Measurements from ENCODE around the gene SFTA2.

The SFTA2 gene

DNA sequence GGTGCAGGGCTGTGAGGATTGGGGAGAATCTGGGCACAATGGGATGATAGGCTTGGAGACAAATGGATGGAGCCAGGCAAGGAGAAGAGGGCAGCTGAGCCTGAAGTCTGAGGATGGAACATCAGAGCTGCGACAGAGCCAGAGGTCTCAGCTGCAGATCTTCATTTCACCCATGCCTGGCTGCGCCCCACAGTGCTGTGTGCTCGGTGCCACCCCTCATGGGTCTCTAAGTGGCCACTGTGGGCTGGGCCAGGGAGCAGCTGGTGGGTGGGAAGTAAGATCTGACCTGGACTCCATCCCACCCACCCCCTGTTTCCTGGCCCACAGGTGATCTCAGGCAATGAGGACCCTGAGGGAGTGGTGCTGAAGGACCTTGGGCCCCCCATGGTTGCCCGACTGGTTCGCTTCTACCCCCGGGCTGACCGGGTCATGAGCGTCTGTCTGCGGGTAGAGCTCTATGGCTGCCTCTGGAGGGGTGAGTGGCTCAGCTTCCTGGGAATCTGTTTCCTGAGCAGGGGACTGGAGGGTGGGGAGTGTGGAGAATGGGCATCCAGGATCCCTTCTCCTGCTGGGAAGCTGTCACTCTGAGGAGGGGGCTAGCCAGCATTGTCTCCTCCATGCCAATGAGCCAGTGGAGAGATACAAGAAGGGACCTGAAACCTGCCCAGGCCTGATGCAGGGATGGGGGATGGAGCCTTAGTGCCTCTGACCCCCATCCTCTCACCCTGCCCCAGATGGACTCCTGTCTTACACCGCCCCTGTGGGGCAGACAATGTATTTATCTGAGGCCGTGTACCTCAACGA is 41.1 kb downstream of the SFTA2 start:
- no peak for DNase-seq (ENCODE audit: low read depth in 2 of 2)

DNA sequence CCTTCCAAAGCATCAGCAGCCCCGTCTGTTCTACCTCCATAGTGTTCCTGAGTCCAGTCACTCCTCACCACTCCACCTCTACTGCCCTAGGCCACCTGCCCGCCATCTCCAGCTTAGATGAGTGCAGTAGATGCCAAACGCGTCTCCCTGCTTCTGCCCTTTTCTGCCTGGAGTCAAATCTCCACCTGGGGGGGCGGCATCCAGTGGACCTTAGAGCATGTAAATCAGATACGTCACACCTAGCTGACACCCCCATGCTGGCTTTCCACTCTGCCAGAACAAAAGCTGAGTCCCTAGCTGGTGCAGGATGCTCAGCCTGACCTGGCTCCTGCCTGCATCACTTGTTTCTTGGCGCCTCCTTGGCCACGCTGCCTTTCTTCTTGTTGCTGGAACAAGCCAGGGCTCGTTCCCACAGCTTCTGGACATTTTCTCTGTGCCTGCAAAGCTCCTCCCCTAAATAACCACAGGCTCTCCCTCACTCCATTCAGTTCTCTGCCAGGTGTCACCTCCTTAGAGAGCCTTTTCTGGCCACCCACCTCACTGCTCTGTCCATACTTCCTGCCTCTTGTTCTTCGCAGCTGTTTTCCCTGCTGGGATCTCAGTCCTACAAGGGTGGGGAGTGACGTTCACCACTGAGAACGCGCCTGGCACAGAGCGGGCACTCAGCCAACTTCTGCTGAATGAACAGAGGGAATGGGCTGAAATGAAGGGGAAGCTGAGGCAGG is 41.9 kb downstream of the SFTA2 start:
- no peak for DNase-seq (ENCODE audit: low read depth in 2 of 2)

DNA sequence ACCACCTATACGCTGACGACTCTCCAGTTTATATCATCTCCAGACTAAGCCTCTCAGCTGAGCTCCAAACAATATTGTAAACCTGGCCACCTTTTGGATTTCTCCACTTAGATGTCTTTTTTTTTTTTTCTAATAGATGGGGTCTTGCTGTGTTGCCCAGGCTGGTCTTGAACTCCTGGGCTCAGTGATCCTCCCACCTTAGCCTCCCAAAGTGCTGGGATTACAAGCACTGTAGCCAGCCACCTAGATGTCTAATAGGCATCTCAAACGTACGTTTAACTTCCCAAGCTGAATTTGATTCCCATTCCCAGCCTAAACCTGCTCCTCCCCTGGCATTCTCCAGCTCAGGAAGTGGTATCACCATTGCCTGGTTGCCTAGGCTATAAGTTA is 42.5 kb downstream of the SFTA2 start:
- DNase-seq (ENCODE audit: low read depth in 2 of 2): no peak

DNA sequence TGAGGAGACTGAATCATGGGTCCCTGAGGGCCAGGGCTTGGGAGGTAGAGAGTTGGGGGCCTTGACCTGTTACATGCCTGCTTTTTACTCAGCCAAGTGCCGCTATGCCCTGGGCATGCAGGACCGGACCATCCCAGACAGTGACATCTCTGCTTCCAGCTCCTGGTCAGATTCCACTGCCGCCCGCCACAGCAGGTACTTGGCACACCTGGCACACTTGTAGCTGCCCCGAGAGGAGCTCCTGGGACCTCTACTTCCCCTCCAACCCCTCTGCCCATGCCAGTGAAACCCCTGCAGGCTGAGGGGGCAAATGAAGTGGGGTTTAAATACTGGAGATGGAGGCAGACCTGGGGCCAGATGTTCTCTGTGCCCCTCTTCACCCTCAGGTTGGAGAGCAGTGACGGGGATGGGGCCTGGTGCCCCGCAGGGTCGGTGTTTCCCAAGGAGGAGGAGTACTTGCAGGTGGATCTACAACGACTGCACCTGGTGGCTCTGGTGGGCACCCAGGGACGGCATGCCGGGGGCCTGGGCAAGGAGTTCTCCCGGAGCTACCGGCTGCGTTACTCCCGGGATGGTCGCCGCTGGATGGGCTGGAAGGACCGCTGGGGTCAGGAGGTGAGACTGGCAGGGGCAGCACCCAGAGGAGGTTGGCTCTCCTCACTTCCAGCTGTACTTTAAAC is 43.0 kb downstream of the SFTA2 start:
- DNase-seq (ENCODE audit: low read depth in 2 of 2): no peak

DNA sequence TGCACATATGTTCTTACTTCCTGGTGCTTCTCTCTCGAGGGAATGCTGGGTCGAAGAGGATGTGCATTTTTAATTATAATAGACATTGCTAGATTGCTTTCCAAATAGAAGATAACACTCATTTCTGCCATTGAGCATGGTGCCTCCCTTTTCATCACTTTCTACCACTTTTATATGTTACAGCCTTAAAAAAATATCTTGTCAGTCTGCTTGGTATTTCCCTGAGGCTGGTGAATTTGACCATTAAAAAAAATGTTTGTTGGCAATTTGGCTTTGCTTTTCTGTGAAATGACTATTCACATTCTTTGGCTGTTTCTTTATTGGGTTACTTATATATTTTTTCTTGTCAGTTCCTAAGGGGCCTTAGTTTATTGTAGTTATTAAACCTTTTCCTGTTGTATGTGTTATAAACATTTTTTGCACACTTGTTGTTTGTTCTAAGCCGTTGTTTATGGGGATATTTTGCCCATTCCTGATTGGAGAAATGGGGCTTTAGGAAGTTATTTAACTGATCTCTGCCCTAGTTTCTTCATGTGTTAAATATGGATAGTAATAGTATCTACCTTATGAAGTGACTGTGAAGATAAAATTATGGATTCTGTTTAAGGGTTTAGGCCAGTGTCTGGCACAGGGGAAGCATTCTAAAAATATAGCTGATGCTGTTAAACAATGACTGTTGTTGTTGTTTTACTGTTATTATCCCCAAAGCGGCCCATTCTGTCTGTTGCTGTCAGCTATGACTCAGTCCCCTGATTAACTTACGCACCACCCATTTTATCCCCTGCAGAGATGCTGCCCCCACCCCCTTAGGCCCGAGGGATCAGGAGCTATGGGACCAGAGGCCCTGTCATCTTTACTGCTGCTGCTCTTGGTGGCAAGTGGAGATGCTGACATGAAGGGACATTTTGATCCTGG is 43.8 kb downstream of the SFTA2 start:
- no peak for DNase-seq (ENCODE audit: low read depth in 2 of 2)

DNA sequence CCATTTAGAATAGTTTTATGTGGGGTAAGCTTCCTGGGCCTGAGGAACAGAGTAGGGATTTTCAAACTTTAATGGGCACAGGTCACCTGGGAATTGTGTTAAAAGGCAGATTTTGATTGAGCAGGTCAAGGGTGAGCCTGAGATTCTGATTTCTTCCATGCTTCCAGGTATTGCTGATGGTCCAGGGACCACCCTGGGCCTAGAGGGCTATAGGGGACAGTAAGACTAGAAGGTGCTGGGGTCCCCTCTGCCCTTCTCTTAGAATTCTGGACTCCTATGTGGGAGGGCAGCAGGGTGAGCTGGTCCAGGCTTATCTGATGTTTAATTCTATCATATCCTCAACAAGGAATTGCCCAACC is 45.1 kb downstream of the SFTA2 start:
- no peak for DNase-seq (ENCODE audit: low read depth in 2 of 2)

DNA sequence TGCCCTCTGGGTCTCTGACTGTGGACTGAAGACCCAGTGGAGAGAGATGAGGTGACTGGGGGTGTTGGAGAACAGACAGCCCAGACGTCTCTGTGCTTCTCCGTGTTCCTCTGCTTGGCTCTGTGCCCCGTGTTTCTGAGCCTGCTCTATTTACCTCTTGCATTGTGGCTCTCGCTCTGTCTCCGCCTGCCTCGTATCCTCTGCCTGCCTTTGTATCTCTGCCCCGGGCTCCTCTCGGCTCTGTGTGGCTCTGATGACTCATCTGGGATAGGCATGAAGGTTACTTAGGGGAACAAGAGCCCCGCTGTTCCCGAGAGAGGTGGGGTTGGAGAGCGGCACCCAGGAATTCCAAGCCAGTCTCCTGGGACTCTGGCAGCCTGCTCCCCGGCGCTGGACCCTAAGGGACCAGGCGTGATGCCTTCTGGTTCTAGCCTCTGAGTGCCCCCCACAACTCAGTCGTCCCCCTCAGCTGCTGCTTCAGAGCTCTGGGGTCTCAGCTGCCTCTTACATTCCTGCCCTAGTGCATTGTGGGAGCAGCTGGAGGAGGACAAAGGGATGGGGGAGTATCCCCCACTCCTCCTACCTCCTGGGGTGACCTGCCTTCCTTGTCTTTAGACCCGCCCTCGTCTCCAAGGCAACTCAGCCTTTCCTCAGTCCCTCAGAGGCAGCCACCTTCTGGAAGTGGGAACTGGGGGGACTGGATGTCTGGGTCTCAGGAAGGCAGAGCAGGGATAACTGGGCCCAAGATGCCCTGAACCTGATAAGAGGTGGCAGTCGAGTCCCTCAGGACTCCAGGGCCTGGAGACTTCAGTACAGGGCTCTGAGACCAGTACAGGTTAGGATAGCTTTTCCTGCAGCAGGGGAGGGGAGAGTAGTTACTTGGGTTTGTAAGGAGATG is 45.7 kb downstream of the SFTA2 start:
- DNase-seq (ENCODE audit: low read depth in 2 of 2): no peak

DNA sequence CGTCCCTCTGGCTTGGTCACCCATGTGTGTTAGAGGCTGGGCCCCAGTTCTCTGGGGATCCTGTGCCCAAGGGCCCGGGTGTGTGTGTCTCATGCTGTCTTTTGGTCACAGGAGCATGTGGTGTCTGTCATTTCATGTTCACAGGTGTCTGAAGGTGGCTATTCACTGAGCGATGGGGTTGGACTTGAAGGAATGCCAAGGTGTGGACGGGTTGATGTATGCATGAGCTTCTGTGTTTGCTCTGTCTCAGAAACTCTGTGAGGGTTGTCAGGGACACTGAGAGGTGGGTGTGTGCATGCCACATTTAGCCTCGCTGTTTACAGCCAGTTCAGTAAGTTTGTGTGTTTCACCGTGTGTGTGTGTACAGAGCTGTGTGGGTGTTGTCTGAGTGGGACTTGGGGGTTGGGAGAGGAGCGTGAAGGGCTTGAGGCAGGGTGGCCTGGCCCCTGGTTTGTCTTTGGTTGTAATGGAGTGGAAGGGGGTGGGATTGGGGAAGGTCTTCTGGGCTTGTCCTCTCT is 46.4 kb downstream of the SFTA2 start:
- no peak for DNase-seq (ENCODE audit: low read depth in 2 of 2)

DNA sequence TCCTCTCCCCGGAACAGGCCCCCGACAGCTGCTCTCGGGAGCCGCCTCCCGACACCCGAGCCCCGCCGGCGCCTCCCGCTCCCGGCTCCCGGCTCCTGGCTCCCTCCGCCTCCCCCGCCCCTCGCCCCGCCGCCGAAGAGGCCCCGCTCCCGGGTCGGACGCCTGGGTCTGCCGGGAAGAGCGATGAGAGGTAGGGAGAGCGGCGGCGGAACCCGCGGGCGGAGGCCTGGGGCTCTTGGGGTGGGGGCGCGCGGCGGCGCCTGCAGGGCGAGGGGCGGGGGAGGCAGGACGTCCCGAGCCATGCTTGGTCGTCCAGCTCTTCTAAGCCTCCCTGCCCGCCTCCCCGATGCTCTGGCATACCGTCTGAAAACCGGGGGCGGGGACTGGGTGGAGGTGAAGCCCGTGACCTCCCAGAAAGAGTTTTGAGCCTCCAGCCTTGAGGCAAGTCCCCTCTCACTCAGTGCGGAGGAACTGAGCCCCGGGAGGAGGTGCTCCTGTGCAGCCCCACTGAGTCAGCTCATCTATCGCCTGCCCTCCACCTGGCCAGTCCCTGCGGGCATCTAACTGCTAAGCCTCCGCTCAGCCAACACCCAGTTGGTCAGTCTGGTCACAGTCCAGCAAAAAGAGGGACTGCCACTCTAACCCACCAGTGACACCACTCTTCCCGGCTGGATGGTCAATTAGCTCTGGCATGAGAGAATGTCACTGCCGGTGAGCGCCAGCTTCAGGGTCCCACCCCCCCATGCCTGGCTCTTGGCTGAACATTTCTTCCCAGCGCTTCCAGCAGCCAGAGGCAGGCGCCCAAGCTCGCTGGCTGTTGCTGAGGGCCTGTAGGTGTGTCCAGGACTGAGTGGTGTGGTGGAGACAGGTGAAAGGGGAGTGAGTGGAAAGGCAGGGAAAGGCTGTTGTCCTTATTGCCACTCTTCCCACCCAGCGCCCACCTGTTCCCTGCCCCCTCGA is 47.2 kb downstream of the SFTA2 start:
- DNase-seq (ENCODE audit: low read depth in 2 of 2): no peak

DNA sequence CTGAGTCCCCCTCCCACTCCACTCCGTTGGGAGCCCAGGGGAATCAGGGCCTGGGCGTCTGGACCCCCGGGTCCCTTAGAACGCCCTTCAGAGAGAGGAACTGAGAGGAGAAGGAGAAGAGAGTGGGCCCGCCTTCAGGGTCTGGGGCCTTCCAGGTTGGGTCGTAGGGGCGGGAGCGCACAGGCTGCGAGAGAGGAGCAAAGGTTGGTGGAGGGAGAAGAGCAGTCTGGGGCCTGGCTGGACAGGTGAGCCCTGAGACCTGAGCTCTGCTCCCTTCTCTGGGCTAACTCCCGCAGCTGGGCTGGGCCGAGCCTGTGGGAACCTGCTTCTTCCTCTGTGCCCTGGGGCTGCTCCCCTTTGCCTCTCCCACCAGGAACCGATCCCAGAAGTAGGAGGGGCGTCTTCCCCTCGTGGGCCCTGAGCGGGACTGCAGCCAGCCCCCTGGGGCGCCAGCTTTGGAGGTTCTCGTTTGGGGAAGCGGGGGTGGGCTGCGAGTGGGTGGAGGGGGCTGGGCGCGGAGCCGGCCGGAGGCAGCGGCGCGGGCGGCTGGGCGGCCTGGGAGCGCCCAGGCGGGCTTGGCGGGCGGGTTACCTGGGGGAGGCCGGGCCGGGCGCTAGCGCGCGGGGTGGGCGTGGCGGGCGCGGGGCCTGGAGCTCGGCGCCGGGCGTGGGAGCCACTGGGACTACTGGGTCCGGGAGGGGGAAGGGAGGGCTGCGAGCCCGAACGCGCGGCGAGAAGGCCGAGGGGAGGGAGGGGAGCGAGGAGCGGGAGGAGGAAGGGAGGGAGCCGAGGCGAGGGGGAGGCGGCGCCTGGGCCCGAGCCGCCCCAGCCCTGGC is 48.1 kb downstream of the SFTA2 start, which contains the start of gene DDR1:
DDR1 (plus strand) TSS at position 835 of the 836 bp plus-strand sequence. CDS start 4,211 bp downstream, outside the sequence.
- no peak for DNase-seq (ENCODE audit: low read depth in 2 of 2)

DNA sequence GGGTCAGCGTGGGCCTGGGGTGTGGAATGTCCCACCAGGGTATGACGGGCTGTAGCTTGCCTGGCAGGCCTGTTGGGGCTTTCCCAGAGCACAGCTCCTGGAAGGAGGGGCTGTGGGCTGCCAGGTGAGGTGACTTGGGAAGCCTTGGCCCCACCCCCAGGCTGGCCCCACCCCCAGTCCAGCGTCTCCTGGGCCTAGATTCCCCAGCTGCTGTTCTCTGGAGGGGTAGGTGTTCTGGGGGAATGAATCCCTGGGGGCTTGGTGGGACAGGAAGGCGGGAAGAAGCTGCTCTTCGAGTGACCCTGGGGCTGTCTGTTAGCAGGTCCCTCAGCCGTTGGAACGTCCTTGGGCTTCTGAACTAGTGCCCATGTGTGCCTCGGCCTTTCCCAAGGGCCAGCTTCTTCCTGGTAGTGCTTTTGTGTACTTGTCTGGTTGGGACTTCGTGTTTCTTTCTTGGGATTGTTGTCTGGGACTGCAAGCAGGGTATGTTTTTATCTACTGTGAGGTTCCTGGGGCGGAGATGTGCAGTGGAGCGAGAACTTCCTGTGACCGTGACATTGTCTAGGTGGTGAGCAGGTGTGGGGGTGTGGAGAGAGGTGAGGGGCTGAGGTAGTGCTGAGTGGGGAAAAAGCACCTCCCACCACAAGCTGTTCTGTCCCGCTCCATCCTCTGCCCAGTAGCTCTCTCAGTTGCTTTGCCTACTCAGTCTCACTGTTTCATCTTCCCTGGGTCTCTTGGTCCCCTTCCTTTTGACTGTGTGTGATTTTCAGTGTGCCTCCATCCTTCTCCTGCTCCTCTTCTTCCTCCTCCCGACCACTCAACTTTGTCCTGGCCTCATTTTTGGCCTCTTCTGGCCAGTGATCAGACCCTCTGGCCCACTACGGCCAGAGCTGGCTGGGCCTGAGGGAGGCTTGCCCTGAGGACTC is 48.9 kb downstream of the SFTA2 start:
- DNase-seq (ENCODE audit: low read depth in 2 of 2): no peak

DNA sequence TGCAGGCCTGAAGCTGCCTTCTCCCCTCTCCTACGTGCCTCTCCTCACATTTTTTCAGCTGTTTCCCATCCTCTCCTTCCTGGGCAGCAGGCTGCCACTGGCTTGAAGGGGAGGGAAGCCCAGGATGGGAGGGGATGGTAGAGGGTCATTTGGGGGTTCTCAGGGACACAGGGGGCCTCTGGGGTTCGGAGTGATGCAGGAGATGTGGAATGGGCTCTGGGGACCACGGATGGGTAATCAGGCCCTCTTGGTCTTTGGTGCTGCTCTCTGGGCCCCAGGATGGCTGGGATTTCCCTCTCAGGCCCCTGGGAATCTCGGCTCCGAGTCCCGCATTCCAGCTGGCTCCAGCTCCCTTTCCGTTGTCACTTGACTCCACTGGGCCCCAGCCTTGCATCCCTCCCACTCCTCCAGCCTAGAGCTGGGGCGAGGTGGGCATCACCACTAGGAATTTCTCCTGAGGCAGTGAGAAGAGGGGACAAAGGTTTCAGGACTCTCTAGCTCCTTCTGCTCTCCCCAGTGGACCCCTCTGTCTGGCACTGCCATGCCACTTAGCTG is 49.7 kb downstream of the SFTA2 start:
- DNase-seq (ENCODE audit: low read depth in 2 of 2): no peak

DNA sequence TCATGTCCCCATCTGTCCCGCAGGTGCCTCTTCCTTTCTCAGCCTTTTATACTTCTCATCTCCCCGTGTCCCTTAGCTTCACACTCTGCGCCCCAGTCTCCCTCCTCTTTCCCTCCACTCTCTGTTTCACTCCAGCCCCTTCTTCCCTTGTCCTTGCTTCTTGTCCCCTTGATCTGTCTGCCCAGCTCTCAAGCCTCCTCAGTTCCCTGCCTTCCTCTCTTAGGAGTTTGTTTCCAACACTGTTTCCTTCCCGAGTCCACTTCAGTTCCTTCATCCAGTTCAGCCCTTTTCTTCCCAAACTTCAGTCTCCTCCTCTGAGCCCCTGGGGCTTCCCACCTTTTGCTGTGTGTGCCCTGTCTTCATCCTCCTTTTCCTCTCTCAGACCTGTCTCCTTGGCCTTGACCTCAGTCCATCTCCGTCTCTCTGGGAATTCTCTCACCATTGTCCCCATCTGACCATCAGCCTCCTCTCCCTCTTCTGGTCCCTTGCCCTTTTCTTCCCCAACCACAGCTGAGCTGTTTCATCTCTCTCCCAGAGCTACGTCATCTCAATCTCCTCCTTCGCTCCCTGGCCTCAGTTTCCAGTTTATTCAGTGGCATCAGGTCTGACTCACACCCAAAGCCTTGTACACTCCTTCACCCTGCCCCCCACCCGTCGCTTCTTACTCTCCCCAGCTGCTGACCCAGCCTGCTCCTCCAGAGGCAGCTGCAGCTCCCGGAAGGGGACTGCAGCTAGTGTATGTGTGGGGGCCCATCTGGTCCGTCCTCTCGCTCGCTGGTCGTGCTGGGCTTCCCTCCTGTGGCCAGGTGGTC is 50.4 kb downstream of the SFTA2 start:
- DNase-seq (ENCODE audit: low read depth in 2 of 2): no peak
